ENCODE data around the gene PROS1. TPM values are rescaled to one million over a fixed set of nuclear protein-coding genes. Genes with fewer than 3 reads are reported as not detected.

The PROS1 gene
- total RNA-seq = 49.5 TPM
- long read RNA-seq, transcript PROS1-202 (15 exons, 3,583 nt) = major isoform, 161 of 196 reads
- long read RNA-seq, transcript PROS1-212 (16 exons, 3,432 nt) = minor isoform, 11 of 196 reads
- long read RNA-seq, partial matches to known transcripts = 7 of 196 reads
- long read RNA-seq, other reads (novel, unspliced or antisense) = 16 of 196 reads

DNA sequence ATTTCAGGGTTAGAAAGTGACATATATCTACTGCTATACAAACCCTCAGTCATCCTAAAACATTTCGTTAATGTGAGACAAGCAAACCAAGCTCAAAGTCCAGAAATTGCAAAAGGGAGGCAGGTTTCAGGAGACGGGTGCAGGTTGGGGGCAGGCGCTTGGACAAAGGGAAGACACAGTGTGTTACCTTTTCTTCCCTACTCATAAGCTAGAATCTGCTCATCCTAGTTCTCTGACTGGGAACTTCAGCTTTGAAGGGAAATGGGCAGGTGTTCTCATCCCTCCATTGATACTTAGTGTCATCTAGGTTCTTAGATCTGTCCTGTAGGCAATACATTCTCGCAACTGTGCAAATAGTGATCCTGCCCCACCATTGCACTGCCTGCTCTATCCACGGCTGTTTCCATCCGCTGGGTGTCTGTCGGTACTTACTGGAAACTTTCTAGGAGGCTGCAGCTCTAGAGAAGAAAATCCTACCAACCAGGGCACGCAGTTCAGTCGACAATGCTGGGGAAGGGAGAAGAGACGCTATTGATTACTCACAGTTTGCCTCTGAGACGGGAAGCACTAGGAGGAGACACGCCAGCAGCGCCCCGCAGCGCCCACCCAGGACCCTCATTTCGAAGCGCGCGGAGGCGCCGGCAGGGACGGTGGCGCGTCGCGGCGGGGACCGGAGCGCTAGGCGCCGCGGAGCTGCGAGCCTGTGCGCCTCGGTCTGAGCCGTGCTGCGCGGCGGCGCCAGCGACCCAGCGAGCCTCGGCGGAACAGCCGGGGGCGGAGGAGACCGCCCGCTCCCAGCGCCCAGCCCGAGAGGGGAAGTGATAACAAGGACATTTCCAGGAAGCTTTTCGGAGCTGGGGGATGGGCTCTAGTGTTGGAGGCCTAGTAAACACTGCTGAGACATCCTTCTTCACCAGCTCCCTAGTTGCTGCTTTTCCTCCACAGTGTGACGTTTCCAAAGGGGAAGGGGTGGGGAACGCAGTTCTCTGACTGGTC is at the start of gene PROS1:
Gene PROS1 (minus strand): TSS at position 766 of the 996 bp plus-strand sequence. CDS start 147 bp downstream, at position 619.
- Histone ChIP-seq H3K4me1 (peaks cover 13% of the 10 kb centered on the region), H3K27ac (peak within 1 kb of the TSS; percentile 90), H3K9me3 (no peaks in the 10 kb centered on the region), H3K4me3 (peak within 1 kb of the TSS; percentile 60), H3K27me3 (ENCODE audit: low read depth) (no peaks in the 10 kb centered on the region), H3K36me3 (no peaks in the 10 kb centered on the region)
- ATAC-seq = peak; percentile 97 to 98
- TF ChIP-seq, protein P1, sequence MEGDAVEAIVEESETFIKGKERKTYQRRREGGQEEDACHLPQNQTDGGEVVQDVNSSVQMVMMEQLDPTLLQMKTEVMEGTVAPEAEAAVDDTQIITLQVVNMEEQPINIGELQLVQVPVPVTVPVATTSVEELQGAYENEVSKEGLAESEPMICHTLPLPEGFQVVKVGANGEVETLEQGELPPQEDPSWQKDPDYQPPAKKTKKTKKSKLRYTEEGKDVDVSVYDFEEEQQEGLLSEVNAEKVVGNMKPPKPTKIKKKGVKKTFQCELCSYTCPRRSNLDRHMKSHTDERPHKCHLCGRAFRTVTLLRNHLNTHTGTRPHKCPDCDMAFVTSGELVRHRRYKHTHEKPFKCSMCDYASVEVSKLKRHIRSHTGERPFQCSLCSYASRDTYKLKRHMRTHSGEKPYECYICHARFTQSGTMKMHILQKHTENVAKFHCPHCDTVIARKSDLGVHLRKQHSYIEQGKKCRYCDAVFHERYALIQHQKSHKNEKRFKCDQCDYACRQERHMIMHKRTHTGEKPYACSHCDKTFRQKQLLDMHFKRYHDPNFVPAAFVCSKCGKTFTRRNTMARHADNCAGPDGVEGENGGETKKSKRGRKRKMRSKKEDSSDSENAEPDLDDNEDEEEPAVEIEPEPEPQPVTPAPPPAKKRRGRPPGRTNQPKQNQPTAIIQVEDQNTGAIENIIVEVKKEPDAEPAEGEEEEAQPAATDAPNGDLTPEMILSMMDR (IDR thresholded peaks at IDR 0.05) = no peak
- peak; percentile 88 for DNase-seq
- intact Hi-C loops (cut with DNase I) = no loop called here

DNA sequence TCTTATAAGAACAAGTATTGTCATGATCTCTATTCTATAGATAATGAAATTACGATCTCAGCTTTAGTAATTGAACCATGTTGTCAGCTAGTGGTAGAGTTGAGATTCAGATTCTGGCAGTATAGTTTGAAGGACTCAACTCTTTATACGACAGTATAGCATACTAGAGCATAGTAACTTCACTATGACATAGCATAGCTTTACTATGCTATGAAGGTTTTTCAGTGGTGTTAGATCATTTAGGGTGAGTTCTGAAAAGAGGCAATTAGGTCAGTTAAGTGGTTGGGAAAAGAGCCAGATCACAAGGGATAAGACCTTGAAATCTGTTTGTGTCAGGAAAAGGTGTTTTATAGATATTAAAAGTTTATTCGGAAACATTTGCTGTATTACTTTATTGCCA is 46.6 kb upstream of the PROS1 start:
- ATAC-seq = no peak
- H3K4me1 ChIP-seq = no peaks in the 10 kb centered on the region
- no peaks in the 10 kb centered on the region for H3K9me3 ChIP-seq
- H3K27ac ChIP-seq = no peak overlapping the region
- no peak overlapping the region for H3K4me3 ChIP-seq
- DNase-seq = no peak
- intact Hi-C loops (cut with DNase I) = no loop called here
- no peaks in the 10 kb centered on the region for H3K27me3 ChIP-seq (ENCODE audit: low read depth)
- TF ChIP-seq, protein P1 (IDR thresholded peaks at IDR 0.05) = no peak
- H3K36me3 ChIP-seq = no peaks in the 10 kb centered on the region

DNA sequence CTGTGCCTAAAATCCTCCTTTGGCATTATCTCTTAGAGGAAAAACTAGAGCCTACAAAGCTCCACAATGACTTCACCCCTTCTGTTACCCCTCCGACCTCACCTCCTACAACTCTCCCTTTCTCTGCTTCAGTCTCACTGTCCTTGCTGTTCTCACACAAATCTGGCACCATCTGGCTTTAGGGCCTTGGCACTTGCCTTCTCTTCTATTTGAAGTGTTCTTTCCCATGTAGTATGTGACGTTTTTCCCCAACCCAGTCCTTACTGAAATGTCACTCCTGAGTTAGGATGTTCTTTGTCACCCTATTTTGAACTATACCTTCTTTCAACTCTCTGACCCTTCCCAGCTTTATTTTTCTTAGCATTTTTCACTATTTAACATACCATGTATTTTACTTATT is 46.0 kb upstream of the PROS1 start:
- intact Hi-C loops (cut with DNase I) = no loop called here
- H3K27me3 ChIP-seq (ENCODE audit: low read depth) = no peaks in the 10 kb centered on the region
- no peak overlapping the region for H3K4me3 ChIP-seq
- ATAC-seq (peak in 1 of 2 donors; percentile 41), DNase-seq (no peak)
- no peaks in the 10 kb centered on the region for H3K36me3 ChIP-seq
- TF ChIP-seq, protein P1 (IDR thresholded peaks at IDR 0.05) = no peak
- H3K4me1 ChIP-seq = no peaks in the 10 kb centered on the region
- H3K27ac ChIP-seq = no peak overlapping the region
- H3K9me3 ChIP-seq = no peaks in the 10 kb centered on the region

DNA sequence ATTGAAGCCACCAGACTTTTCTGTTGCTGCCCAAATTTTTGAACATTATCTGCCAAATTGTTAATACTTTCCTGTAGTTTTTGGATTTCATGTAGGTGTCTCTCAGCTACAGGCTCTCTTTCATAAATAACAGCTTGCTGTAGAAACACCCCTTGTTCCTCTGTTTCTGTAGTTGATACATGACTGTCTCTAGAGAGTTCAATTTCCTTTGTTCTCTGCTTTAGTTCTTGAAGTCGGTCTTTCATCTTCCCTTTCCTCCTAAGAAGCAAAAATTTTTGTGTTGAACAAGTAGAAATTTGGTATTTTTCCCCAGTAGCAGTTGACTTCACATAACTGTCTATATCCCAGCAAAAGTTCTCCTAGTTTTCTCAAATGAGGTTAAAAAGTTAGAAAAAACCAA is 41.3 kb upstream of the PROS1 start:
- Histone ChIP-seq H3K4me3 (no peak overlapping the region), H3K9me3 (no peaks in the 10 kb centered on the region), H3K27ac (no peak overlapping the region), H3K27me3 (ENCODE audit: low read depth) (no peaks in the 10 kb centered on the region), H3K36me3 (no peaks in the 10 kb centered on the region), H3K4me1 (no peaks in the 10 kb centered on the region)
- TF ChIP-seq, protein P1 (IDR thresholded peaks at IDR 0.05) = no peak
- ATAC-seq = no peak
- intact Hi-C loops (cut with DNase I) = no loop called here
- DNase-seq = no peak

DNA sequence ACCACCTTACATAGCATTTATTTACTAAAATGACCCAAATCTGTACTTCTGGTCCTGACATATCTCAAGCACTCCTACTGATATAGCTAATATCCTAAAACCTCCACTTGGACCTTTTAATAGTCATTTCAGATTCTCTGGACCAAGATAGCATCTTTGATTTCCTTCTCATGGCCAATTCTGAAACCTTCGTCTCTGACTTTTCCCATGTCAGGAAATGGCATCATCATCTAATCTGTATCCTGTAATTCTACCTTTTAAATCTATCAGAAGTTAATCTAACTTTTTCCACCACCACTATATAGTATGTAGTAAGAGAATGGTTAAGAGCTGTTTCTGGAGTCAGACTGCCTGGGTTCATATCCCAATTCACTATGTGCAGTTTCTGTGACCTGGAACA is 38.5 kb upstream of the PROS1 start:
- H3K27me3 ChIP-seq (ENCODE audit: low read depth) = no peaks in the 10 kb centered on the region
- no peak for ATAC-seq
- intact Hi-C loops (cut with DNase I) = no loop called here

More for the DNA sequence above, 38.5 kb upstream of the PROS1 start:
- no peaks in the 10 kb centered on the region for H3K36me3 ChIP-seq
- H3K27ac ChIP-seq = no peak overlapping the region
- DNase-seq = no peak
- H3K9me3 ChIP-seq = no peaks in the 10 kb centered on the region
- H3K4me3 ChIP-seq = no peak overlapping the region
- TF ChIP-seq, protein P1 (IDR thresholded peaks at IDR 0.05) = no peak
- no peaks in the 10 kb centered on the region for H3K4me1 ChIP-seq

All from lower lobe of right lung (tissue), 2 donors.